Measurements from ENCODE around the gene CERS5.
"Not testable (repeated sequence)": the region's sequence is repeated elsewhere in the genome, so short reads cannot be mapped to it uniquely, and the experiment has no call there.

Gene CERS5

GRCh38 chr12:50186681-50187080 lies 19.5 kb upstream of the CERS5 start:
- DNase-seq, result no peak

- no peak for DNase-seq
Observed at GRCh38 chr12:50185970-50186663, 18.9 kb upstream of the CERS5 start.

- DNase-seq, result no peak
Observed at GRCh38 chr12:50185301-50185895, 18.2 kb upstream of the CERS5 start.

- DNase-seq, result no peak
Observed at GRCh38 chr12:50184261-50184660, 17.1 kb upstream of the CERS5 start.

GRCh38 chr12:50182461-50182860 lies 15.3 kb upstream of the CERS5 start:
- no peak for DNase-seq

- no peak for DNase-seq
Observed at GRCh38 chr12:50181691-50182090, 14.5 kb upstream of the CERS5 start.

GRCh38 chr12:50175716-50176026 lies 8.5 kb upstream of the CERS5 start:
- DNase-seq, result no peak

- peak; percentile 12 for DNase-seq
Observed at GRCh38 chr12:50174971-50175715, 8.0 kb upstream of the CERS5 start.

- no peak for DNase-seq
Observed at GRCh38 chr12:50166799-50167048, 445 bp downstream of the CERS5 start.

GRCh38 chr12:50164963-50165362 lies 2.2 kb downstream of the CERS5 start:
- DNase-seq, result no peak

GRCh38 chr12:50162230-50162629 lies 4.9 kb downstream of the CERS5 start:
- DNase-seq, result no peak

- DNase-seq, result no peak
Observed at GRCh38 chr12:50160643-50161042, 6.5 kb downstream of the CERS5 start.

- no peak for DNase-seq
Observed at GRCh38 chr12:50157259-50157658, 9.9 kb downstream of the CERS5 start.

GRCh38 chr12:50156641-50157040 lies 10.5 kb downstream of the CERS5 start:
- DNase-seq, result no peak

GRCh38 chr12:50154947-50155346 lies 12.2 kb downstream of the CERS5 start:
- DNase-seq, result not testable (repeated sequence)

- no peak for DNase-seq
Observed at GRCh38 chr12:50151047-50151687, 16.0 kb downstream of the CERS5 start.

GRCh38 chr12:50149311-50149710 lies 17.9 kb downstream of the CERS5 start:
- DNase-seq, result no peak

- not testable (repeated sequence) for DNase-seq
Observed at GRCh38 chr12:50148011-50148410, 19.2 kb downstream of the CERS5 start.

GRCh38 chr12:50147281-50147680 lies 19.9 kb downstream of the CERS5 start:
- no peak for DNase-seq

- DNase-seq, result no peak
Observed at GRCh38 chr12:50145439-50145838, 21.7 kb downstream of the CERS5 start.

GRCh38 chr12:50142993-50143392 lies 24.2 kb downstream of the CERS5 start:
- no peak for DNase-seq

GRCh38 chr12:50132505-50133135 lies 34.5 kb downstream of the CERS5 start:
- no peak for DNase-seq

GRCh38 chr12:50129290-50129689 lies 37.9 kb downstream of the CERS5 start:
- DNase-seq, result no peak

GRCh38 chr12:50127546-50127945 lies 39.6 kb downstream of the CERS5 start:
- DNase-seq, result no peak

Data from GDM1 (cell line).